Fibroblast of villous mesenchyme (primary cell): ENCODE data around the gene ZCCHC24. TPM values are rescaled to one million over a fixed set of nuclear protein-coding genes. Genes with fewer than 3 reads are reported as not detected.
"Not testable (repeated sequence)": the region's sequence is repeated elsewhere in the genome, so short reads cannot be mapped to it uniquely, and the experiment has no call there.

ENCODE experiments used
- DNase-seq: peaks from one replicate; pipeline ENCODE4 v3.0.0-alpha.2; 2010; ENCODE audit warnings: low read depth
- H3K4me3 ChIP-seq: 2 replicates; pipeline ENCODE4 v1.5.1; 2011; ENCODE audit warnings: low read depth, mild to moderate bottlenecking, low read length
- total RNA-seq: library from RNA; depleted of rRNA; stranded (reverse); fragments of >200 nt; gene quantifications from 2 replicates; pipeline ENCODE4 v1.2.3, GENCODE V29; 2012
- TF ChIP-seq, protein P1 (sequence below): IDR thresholded peaks from 2 replicates; pipeline ENCODE4 v1.5.1; 2012; ENCODE audit warnings: low read depth, mild to moderate bottlenecking, low read length; ENCODE audit not compliant: insufficient read depth

The ZCCHC24 gene
- total RNA-seq, 1 donor = 36.7 TPM

DNA sequence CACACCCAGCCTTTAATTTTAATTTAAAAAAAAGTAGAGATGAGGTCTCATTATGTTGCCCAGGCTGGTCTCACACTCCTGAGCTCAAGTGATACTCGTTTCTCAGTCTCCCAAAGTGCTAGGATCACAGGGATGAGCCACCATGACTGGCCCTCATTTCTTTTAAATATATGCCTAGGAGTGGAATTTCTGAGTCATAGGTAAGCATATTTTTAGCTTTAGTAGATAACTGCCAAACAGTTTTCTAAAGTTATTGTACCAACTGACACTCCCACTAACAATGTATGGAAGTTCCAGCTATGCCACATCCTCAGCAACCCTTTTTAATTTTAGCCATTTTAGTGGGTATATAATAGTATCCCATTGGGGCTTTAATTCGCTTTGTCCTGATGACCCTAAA is 111.9 kb downstream of the ZCCHC24 start:
- H3K4me3 ChIP-seq = no peak overlapping the region
- no peak for DNase-seq
- TF ChIP-seq, protein P1, sequence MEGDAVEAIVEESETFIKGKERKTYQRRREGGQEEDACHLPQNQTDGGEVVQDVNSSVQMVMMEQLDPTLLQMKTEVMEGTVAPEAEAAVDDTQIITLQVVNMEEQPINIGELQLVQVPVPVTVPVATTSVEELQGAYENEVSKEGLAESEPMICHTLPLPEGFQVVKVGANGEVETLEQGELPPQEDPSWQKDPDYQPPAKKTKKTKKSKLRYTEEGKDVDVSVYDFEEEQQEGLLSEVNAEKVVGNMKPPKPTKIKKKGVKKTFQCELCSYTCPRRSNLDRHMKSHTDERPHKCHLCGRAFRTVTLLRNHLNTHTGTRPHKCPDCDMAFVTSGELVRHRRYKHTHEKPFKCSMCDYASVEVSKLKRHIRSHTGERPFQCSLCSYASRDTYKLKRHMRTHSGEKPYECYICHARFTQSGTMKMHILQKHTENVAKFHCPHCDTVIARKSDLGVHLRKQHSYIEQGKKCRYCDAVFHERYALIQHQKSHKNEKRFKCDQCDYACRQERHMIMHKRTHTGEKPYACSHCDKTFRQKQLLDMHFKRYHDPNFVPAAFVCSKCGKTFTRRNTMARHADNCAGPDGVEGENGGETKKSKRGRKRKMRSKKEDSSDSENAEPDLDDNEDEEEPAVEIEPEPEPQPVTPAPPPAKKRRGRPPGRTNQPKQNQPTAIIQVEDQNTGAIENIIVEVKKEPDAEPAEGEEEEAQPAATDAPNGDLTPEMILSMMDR = no peak

DNA sequence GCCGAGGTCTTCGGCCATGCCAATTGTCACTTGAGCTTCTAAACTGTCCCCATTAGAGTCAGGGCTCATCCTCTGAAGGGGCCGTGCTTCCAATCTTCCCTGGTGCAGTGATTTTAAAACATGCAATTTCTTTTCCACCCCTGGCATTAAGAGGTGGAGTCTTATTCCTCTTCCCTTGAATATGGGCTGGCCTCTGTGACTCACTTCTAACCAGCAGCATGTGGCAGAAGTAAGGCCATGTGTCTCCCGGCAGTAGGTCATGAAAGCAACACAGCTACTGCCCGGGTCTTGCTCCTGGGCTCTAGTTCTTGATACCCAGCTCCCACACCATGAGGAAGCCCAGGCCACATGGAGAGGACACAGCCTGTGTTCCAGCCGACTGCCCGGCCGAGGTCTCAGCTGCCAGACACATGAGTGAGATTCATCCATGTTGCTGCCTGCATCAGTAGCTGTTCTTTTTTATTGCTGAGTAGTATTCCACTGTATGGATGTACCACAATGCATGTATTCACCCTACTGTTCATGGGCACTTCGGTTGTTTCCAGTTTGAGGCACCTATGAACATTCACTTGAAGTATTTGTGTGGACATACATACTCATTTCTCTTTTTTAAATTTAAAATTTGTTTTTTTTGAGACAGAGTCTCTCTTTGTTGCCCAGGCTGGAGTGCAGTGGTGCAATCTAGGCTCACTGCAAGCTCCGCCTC is 112.7 kb downstream of the ZCCHC24 start:
- DNase-seq, H3K4me3 ChIP-seq: not testable (repeated sequence)

Other genes starting within 250 kb of the ZCCHC24 start
- 32.9 and 42.7 TPM in 2 replicates for gene PPIF, start 98.2 kb downstream of the ZCCHC24 start, total RNA-seq
- 0.64 and 0.86 TPM in 2 replicates for gene EIF5AL1, start 66.9 kb upstream of the ZCCHC24 start, total RNA-seq
- gene SFTPA2, start 114.8 kb upstream of the ZCCHC24 start, total RNA-seq = not detected in 2 replicates
- not detected in 2 replicates for gene SFTPA1, start 165.3 kb upstream of the ZCCHC24 start, total RNA-seq